Neural progenitor cell (in vitro differentiated cells): ENCODE data around the gene UROS.

Source experiments
- EZH2 ChIP-seq: fragments of 200-600 bp; sonication (generic); IDR thresholded peaks from 2 replicates; pipeline ENCODE4 v1.6.1; 2017; ENCODE audit warnings: antibody characterized with exemption, mild to moderate bottlenecking, moderate library complexity
- EZH2phosphoT487 ChIP-seq: fragments of 200-600 bp; sonication (generic); IDR thresholded peaks from 2 replicates; pipeline ENCODE4 v1.6.1; 2017; ENCODE audit warnings: antibody characterized with exemption
- TF ChIP-seq, protein P1 (sequence below): fragments of 200-600 bp; sonication (generic); IDR thresholded peaks from 2 replicates; pipeline ENCODE4 v1.5.1; 2017; ENCODE audit warnings: antibody characterized with exemption, mild to moderate bottlenecking

DNA sequence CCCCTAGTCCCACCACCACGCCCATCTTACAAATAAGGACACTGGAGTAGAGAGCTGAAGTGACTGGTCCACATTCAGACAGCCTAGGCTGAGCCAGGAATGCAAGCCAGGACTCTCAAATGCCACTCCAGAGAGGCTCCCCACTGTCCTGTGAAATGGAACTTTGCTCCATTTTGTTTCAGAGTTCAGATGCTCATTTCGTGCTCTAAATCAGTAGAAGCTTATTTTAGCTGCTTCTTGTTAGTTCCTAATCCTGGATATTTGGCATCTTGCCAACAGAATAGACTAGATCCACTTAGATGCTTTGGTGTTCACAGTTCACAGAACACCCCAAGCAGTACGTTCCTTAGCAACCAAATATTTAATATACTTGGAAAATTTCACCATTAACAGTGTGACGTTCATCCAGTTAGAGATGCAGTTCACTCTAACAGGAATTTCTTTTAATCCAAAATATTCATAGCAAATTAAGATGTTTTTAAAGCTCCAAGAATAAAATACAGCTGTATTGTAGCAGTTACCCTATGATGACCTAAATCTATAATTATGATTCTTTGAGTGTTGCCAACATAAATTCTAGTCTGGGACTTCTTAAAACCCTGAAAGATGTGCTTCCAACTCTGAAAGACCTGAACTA lies 54.7 kb downstream of the UROS start:
- TF ChIP-seq, protein P1, sequence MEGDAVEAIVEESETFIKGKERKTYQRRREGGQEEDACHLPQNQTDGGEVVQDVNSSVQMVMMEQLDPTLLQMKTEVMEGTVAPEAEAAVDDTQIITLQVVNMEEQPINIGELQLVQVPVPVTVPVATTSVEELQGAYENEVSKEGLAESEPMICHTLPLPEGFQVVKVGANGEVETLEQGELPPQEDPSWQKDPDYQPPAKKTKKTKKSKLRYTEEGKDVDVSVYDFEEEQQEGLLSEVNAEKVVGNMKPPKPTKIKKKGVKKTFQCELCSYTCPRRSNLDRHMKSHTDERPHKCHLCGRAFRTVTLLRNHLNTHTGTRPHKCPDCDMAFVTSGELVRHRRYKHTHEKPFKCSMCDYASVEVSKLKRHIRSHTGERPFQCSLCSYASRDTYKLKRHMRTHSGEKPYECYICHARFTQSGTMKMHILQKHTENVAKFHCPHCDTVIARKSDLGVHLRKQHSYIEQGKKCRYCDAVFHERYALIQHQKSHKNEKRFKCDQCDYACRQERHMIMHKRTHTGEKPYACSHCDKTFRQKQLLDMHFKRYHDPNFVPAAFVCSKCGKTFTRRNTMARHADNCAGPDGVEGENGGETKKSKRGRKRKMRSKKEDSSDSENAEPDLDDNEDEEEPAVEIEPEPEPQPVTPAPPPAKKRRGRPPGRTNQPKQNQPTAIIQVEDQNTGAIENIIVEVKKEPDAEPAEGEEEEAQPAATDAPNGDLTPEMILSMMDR, result no peak
- TF ChIP-seq EZH2phosphoT487, result no peak
- TF ChIP-seq EZH2, result no peak
